GM12878 (cell line): Measurements from ENCODE around the gene MYO3B.

ENCODE experiments used
- EP300 ChIP-seq, 2 experiments: fragments of 150-350 bp in 1 of 2; IDR thresholded peaks; 2 replicates each; pipeline ENCODE4 v1.6.1; 2011 to 2012; ENCODE audit warnings: low read depth in 2 of 2, low read length in 2 of 2, borderline replicate concordance in 1 of 2, improper control_type of control experiment in 1 of 2, inconsistent platforms in 1 of 2; ENCODE audit not compliant: control insufficient read depth in 1 of 2
- FOXM1 ChIP-seq: IDR thresholded peaks from 2 replicates; pipeline ENCODE4 v1.6.1; 2012; ENCODE audit warnings: low read depth, mild to moderate bottlenecking, inconsistent platforms, low read length, moderate library complexity
- JUND ChIP-seq: IDR thresholded peaks from 2 replicates; pipeline ENCODE4 v1.6.1; 2012; ENCODE audit warnings: low read depth, mild to moderate bottlenecking, low read length, improper control_type of control experiment, moderate library complexity
- NR2C2 ChIP-seq: IDR thresholded peaks from 2 replicates; pipeline ENCODE4 v1.6.1; 2011; ENCODE audit warnings: borderline replicate concordance, low read depth; ENCODE audit not compliant: control insufficient read depth, insufficient read length
- POLR2AphosphoS5 ChIP-seq: IDR thresholded peaks from 2 replicates; pipeline ENCODE4 v1.6.1; 2011; ENCODE audit warnings: mild to moderate bottlenecking, low read length, inconsistent platforms
- RAD21 ChIP-seq: IDR thresholded peaks from 2 replicates; pipeline ENCODE4 v1.6.1; 2011; ENCODE audit warnings: mild to moderate bottlenecking, low read depth, low read length, moderate library complexity; ENCODE audit not compliant: insufficient read depth
- SP1 ChIP-seq: IDR thresholded peaks from one replicate; pipeline ENCODE4 v1.6.1; 2011; ENCODE audit warnings: low read depth, low read length
- WRNIP1 ChIP-seq: IDR thresholded peaks from 2 replicates; pipeline ENCODE4 v1.6.1; 2011; ENCODE audit warnings: low read depth, low read length, improper control_type of control experiment, borderline replicate concordance
- TF ChIP-seq, protein P1 (sequence below): IDR thresholded peaks from 2 replicates; pipeline ENCODE4 v1.6.1; 2012; ENCODE audit warnings: low read length, inconsistent platforms
- TF ChIP-seq, protein P2 (sequence below), 3 experiments: IDR thresholded peaks in 2 of 3; conservative IDR thresholded peaks in 1 of 3; 2 replicates each; pipeline ENCODE4 v1.5.1; 2011; ENCODE audit warnings: low read depth in 3 of 3, low read length in 3 of 3, mild to moderate bottlenecking in 3 of 3, control low read depth in 2 of 3, moderate library complexity in 2 of 3, inconsistent platforms in 1 of 3, mixed read lengths in 1 of 3; ENCODE audit not compliant: control insufficient read depth in 2 of 3, insufficient read depth in 1 of 3; ENCODE audit errors: extremely low read depth in 1 of 3
- TF ChIP-seq, protein P3 (sequence below): IDR thresholded peaks from 2 replicates; pipeline ENCODE4 v1.6.1; 2011; ENCODE audit warnings: borderline replicate concordance, low read depth, mild to moderate bottlenecking, moderate library complexity, low read length; ENCODE audit not compliant: insufficient read depth, poor library complexity, severe bottlenecking
- TF ChIP-seq, protein P4 (sequence below): fragments of 450-650 bp; IDR thresholded peaks from 2 replicates; pipeline ENCODE4 v1.6.1; 2018; ENCODE audit warnings: borderline replicate concordance, mild to moderate bottlenecking; ENCODE audit not compliant: partially characterized antibody

DNA sequence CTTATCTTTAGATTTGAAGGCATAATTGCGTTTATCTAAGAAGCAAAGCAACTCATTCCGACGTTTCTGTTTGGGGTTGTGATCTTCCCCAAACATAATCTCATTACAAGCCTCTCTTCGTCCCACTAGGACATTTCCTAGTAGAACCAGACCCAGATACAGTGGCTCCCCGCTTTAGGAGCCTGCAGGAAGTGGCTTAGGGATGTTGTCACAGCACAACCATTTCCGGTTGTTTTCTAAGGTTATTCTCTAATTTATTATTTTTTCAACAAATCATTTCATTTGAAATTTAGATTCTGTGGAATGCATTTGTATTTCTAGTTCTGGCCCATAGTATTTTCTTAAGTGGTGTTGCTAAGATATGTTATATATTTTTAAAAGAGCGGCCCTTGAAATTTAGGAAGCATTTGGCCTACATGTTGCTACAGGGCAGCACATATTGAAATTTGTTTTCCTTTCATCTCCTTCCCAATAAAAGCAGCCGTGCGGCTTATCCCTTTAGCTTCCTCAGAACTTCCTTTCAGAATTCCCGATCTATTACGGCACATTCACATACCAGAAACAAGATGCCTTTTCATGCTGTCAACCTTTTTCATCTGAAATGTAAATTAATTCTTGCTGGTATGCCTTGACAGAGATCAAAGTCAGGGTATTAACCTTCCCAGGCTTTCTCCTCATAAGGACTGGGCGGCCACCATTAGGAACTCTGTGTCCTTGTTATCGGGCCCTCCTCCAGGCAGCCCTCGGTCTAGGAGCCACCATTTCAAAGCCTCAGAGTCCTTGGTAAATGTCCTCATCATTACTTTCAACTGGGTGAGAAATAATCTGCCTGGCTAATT, 326.2 kb downstream of the MYO3B start:
- TF ChIP-seq JUND: no peak
- TF ChIP-seq NR2C2: no peak
- TF ChIP-seq FOXM1: no peak
- TF ChIP-seq RAD21: no peak
- no peak for TF ChIP-seq SP1
- no peak for TF ChIP-seq EP300 (IDR thresholded peaks at IDR 0.05; ENCODE audit: borderline replicate concordance in 1 of 2, control insufficient read depth in 1 of 2, low read depth in 2 of 2, low read length in 2 of 2)
- TF ChIP-seq, protein P1, sequence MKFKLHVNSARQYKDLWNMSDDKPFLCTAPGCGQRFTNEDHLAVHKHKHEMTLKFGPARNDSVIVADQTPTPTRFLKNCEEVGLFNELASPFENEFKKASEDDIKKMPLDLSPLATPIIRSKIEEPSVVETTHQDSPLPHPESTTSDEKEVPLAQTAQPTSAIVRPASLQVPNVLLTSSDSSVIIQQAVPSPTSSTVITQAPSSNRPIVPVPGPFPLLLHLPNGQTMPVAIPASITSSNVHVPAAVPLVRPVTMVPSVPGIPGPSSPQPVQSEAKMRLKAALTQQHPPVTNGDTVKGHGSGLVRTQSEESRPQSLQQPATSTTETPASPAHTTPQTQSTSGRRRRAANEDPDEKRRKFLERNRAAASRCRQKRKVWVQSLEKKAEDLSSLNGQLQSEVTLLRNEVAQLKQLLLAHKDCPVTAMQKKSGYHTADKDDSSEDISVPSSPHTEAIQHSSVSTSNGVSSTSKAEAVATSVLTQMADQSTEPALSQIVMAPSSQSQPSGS: no peak
- TF ChIP-seq POLR2AphosphoS5: no peak
- no peak for TF ChIP-seq WRNIP1
- TF ChIP-seq, protein P2, sequence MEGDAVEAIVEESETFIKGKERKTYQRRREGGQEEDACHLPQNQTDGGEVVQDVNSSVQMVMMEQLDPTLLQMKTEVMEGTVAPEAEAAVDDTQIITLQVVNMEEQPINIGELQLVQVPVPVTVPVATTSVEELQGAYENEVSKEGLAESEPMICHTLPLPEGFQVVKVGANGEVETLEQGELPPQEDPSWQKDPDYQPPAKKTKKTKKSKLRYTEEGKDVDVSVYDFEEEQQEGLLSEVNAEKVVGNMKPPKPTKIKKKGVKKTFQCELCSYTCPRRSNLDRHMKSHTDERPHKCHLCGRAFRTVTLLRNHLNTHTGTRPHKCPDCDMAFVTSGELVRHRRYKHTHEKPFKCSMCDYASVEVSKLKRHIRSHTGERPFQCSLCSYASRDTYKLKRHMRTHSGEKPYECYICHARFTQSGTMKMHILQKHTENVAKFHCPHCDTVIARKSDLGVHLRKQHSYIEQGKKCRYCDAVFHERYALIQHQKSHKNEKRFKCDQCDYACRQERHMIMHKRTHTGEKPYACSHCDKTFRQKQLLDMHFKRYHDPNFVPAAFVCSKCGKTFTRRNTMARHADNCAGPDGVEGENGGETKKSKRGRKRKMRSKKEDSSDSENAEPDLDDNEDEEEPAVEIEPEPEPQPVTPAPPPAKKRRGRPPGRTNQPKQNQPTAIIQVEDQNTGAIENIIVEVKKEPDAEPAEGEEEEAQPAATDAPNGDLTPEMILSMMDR (IDR thresholded peaks at IDR 0.05 in 2 of 3, conservative IDR thresholded peaks at IDR 0.05 in 1 of 3; ENCODE audit: control insufficient read depth in 2 of 3, extremely low read depth in 1 of 3, insufficient read depth in 1 of 3, low read depth in 3 of 3, low read length in 3 of 3): no peak
- TF ChIP-seq, protein P3, sequence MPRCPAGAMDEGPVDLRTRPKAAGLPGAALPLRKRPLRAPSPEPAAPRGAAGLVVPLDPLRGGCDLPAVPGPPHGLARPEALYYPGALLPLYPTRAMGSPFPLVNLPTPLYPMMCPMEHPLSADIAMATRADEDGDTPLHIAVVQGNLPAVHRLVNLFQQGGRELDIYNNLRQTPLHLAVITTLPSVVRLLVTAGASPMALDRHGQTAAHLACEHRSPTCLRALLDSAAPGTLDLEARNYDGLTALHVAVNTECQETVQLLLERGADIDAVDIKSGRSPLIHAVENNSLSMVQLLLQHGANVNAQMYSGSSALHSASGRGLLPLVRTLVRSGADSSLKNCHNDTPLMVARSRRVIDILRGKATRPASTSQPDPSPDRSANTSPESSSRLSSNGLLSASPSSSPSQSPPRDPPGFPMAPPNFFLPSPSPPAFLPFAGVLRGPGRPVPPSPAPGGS: no peak
- TF ChIP-seq, protein P4, sequence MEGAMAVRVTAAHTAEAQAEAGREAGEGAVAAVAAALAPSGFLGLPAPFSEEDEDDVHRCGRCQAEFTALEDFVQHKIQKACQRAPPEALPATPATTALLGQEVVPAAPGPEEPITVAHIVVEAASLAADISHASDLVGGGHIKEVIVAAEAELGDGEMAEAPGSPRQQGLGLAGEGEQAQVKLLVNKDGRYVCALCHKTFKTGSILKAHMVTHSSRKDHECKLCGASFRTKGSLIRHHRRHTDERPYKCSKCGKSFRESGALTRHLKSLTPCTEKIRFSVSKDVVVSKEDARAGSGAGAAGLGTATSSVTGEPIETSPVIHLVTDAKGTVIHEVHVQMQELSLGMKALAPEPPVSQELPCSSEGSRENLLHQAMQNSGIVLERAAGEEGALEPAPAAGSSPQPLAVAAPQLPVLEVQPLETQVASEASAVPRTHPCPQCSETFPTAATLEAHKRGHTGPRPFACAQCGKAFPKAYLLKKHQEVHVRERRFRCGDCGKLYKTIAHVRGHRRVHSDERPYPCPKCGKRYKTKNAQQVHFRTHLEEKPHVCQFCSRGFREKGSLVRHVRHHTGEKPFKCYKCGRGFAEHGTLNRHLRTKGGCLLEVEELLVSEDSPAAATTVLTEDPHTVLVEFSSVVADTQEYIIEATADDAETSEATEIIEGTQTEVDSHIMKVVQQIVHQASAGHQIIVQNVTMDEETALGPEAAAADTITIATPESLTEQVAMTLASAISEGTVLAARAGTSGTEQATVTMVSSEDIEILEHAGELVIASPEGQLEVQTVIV: no peak
